GM19397 (cell line): ENCODE results near the gene DESI2.
"Not testable (repeated sequence)": the region's sequence is repeated elsewhere in the genome, so short reads cannot be mapped to it uniquely, and the experiment has no call there.

Experiments
- ATAC-seq: cut with Tn5 transposase; IDR thresholded peaks from one replicate; pipeline ENCODE4 v1.9.1; 2021; ENCODE audit warnings: mild to moderate bottlenecking, moderate library complexity; ENCODE audit not compliant: unreplicated experiment

The DESI2 gene

GRCh38 chr1:244654108-244655038, 1.4 kb downstream of the DESI2 start:
- ATAC-seq, result no peak

- no peak for ATAC-seq
These were observed 2.3 kb downstream of the DESI2 start for GRCh38 chr1:244655186-244655585.

GRCh38 chr1:244657421-244657820, 4.5 kb downstream of the DESI2 start:
- no peak for ATAC-seq

GRCh38 chr1:244659694-244660093, 6.8 kb downstream of the DESI2 start:
- ATAC-seq, result no peak

- no peak for ATAC-seq
These were observed 7.7 kb downstream of the DESI2 start for GRCh38 chr1:244660595-244660994.

GRCh38 chr1:244661569-244662312, 8.8 kb downstream of the DESI2 start:
- ATAC-seq, result not testable (repeated sequence)

GRCh38 chr1:244662599-244662998, 9.7 kb downstream of the DESI2 start:
- no peak for ATAC-seq

- no peak for ATAC-seq
These were observed 11.4 kb downstream of the DESI2 start for GRCh38 chr1:244664353-244664752.

GRCh38 chr1:244665771-244666217, 12.9 kb downstream of the DESI2 start:
- peak; percentile 85 for ATAC-seq

- not testable (repeated sequence) for ATAC-seq
These were observed 13.9 kb downstream of the DESI2 start for GRCh38 chr1:244666672-244667418.

GRCh38 chr1:244667797-244668196, 14.9 kb downstream of the DESI2 start:
- ATAC-seq, result no peak

- no peak for ATAC-seq
These were observed 20.2 kb downstream of the DESI2 start for GRCh38 chr1:244672946-244673682.

- no peak for ATAC-seq
These were observed 21.5 kb downstream of the DESI2 start for GRCh38 chr1:244674446-244674845.

- ATAC-seq, result no peak
These were observed 22.2 kb downstream of the DESI2 start for GRCh38 chr1:244675167-244675566.

- ATAC-seq, result no peak
These were observed 25.8 kb downstream of the DESI2 start for GRCh38 chr1:244678697-244679096.

- ATAC-seq, result no peak
These were observed 27.7 kb downstream of the DESI2 start for GRCh38 chr1:244680667-244681066.

GRCh38 chr1:244682087-244682486, 29.2 kb downstream of the DESI2 start:
- not testable (repeated sequence) for ATAC-seq

GRCh38 chr1:244695937-244696336, 43.0 kb downstream of the DESI2 start:
- ATAC-seq, result no peak

- no peak for ATAC-seq
These were observed 46.8 kb downstream of the DESI2 start for GRCh38 chr1:244699741-244700140.

GRCh38 chr1:244700808-244701207, 47.9 kb downstream of the DESI2 start:
- ATAC-seq, result no peak
